Osteocyte (in vitro differentiated cells): ENCODE data around the gene EPHB1. TPM values are rescaled to one million over a fixed set of nuclear protein-coding genes. Genes with fewer than 3 reads are reported as not detected.

Source experiments
- DNase-seq: peaks from one replicate; pipeline ENCODE4 v3.0.0; 2021; ENCODE audit warnings: mixed read lengths; ENCODE audit not compliant: unreplicated experiment; ENCODE audit errors: extremely low spot score
- H3K27ac Mint-ChIP-seq: one replicate; pipeline ENCODE4 v1.8.0; 2021; ENCODE audit warnings: mild to moderate bottlenecking, mixed read lengths; ENCODE audit not compliant: unreplicated experiment
- H3K27me3 Mint-ChIP-seq: one replicate; pipeline ENCODE4 v1.8.0; 2021; ENCODE audit warnings: mixed read lengths; ENCODE audit not compliant: unreplicated experiment
- H3K36me3 Mint-ChIP-seq: one replicate; pipeline ENCODE4 v1.8.0; 2021; ENCODE audit warnings: mixed read lengths; ENCODE audit not compliant: unreplicated experiment
- H3K4me1 Mint-ChIP-seq: one replicate; pipeline ENCODE4 v1.8.0; 2021; ENCODE audit warnings: mixed read lengths; ENCODE audit not compliant: unreplicated experiment
- H3K4me3 Mint-ChIP-seq: one replicate; pipeline ENCODE4 v1.8.0; 2021; ENCODE audit warnings: mild to moderate bottlenecking, moderate library complexity, mixed read lengths; ENCODE audit not compliant: unreplicated experiment
- H3K9me3 Mint-ChIP-seq: one replicate; pipeline ENCODE4 v1.8.0; 2021; ENCODE audit warnings: mixed read lengths; ENCODE audit not compliant: unreplicated experiment
- total RNA-seq: library from RNA; stranded (reverse); gene quantifications from 2 replicates; pipeline ENCODE4 v1.2.1, GENCODE V29; 2021
- TF ChIP-seq, protein P1 (sequence below): fragments of 200-600 bp; sonication (generic); IDR thresholded peaks from 2 replicates; pipeline ENCODE4 v1.5.0; 2021; ENCODE audit warnings: antibody characterized with exemption, mild to moderate bottlenecking, moderate library complexity

EPHB1 gene
- total RNA-seq, 1 donor from 2014 or later: 0.75 TPM

DNA sequence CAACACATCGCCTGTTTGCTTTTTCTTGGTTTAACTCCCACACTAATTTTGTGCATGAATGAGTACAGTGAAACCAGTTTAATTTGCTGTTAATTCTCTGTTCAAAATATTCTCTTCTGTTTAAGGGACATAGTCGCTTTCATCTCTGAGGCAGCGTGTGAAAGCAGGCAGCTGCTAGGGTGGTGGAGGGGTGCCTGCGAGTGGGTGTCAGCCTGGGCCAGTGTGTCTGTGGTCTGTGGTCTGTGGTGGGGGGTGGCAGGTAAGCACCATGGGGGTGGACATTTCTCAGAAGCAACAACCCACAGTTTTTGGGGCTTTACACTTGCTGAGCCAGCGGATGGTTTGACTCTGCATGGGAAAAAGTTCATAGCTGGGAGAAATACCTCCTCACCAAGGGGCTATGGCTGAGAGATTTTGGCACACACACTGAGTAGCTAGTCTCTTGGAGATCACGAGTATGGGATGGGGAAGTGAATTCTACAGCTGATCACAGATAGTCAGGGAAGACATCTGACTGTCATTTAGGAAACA is 109.2 kb downstream of the EPHB1 start:
- no peaks in the 10 kb centered on the region for H3K27me3 Mint-ChIP-seq
- DNase-seq: no peak
- no peak overlapping the region for H3K4me3 Mint-ChIP-seq
- no peak overlapping the region for H3K27ac Mint-ChIP-seq
- TF ChIP-seq, protein P1, sequence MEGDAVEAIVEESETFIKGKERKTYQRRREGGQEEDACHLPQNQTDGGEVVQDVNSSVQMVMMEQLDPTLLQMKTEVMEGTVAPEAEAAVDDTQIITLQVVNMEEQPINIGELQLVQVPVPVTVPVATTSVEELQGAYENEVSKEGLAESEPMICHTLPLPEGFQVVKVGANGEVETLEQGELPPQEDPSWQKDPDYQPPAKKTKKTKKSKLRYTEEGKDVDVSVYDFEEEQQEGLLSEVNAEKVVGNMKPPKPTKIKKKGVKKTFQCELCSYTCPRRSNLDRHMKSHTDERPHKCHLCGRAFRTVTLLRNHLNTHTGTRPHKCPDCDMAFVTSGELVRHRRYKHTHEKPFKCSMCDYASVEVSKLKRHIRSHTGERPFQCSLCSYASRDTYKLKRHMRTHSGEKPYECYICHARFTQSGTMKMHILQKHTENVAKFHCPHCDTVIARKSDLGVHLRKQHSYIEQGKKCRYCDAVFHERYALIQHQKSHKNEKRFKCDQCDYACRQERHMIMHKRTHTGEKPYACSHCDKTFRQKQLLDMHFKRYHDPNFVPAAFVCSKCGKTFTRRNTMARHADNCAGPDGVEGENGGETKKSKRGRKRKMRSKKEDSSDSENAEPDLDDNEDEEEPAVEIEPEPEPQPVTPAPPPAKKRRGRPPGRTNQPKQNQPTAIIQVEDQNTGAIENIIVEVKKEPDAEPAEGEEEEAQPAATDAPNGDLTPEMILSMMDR: no peak
- H3K4me1 Mint-ChIP-seq: no peaks in the 10 kb centered on the region
- H3K9me3 Mint-ChIP-seq: no peaks in the 10 kb centered on the region
- H3K36me3 Mint-ChIP-seq: no peaks in the 10 kb centered on the region

DNA sequence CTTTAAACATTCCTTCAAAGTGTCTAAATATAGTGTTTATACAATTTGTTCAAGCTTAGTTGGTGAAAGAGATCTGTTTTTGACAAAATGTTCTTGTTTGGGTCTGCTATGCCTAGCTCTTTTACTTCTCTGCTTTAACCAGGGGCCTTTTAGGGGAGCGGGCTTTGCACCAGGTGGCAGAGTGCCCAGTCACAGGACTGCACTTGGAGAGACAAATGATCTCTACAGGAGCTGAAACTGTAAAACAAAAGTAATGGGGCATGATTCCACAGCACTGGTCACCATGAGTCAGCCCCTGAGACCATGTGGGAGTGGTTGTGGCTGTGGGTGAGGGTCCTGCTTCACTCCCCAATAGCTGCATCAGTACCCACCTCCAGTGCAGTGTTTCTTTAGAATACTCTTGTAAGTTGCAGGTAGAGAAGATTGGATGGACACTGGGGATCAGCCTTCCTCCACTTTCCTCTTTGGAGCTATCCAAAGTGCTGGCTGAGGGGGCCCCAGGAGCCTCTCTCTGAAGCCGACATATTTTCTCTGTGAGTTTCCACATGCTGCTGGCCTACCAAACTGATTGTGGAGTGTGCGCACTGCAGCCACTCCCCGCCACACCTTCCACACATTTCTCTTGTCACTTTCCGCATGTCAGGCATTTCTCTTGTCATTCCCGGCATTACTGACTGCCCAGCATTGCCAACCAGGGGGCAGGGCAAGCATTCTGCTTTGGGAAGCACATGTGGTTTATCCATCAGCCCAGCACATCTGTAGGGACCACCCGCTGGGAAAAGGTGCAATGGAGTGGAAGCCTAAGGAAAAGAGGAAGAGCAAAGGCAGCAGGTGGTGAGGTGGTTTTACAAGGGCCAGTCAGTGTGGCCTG is 110.0 kb downstream of the EPHB1 start:
- TF ChIP-seq, protein P1: no peak
- H3K27me3 Mint-ChIP-seq: no peaks in the 10 kb centered on the region
- no peak overlapping the region for H3K4me3 Mint-ChIP-seq
- no peak overlapping the region for H3K27ac Mint-ChIP-seq
- no peaks in the 10 kb centered on the region for H3K4me1 Mint-ChIP-seq
- DNase-seq: no peak
- H3K9me3 Mint-ChIP-seq: no peaks in the 10 kb centered on the region
- H3K36me3 Mint-ChIP-seq: no peaks in the 10 kb centered on the region

DNA sequence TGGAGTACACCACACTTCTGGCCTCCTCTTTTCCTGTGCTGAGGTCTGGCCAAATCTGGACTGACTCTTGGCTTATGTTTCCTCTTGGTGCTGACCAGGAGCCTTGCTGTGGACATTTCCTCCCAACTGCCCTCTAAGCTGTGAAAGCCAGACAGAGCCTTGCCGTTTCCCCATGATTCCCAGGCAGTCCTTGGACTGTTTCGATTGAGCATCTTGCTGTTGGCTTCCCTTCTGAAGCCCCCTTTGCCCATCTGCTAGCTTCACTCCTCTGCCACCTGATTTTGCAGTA is 110.5 kb downstream of the EPHB1 start:
- no peaks in the 10 kb centered on the region for H3K9me3 Mint-ChIP-seq

DNA sequence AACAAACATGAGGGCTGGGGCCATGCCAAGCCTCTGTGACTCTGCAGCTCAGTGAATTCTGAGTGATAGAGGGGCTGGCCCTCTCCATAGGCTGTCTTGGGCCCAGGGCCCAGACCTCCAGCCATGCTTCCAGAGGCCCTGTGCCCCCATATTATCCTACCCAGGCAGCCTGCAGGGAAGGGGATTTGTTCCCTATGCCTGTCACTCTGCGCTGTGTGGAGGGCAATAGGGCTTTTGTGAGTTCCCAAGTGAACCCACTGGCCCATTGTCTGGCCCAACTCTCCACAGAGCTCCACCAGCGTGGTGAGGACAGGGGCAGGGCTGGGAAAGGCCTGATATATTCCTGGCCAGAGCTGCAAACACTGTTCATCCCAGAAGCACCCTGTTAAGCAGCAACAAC is 113.2 kb downstream of the EPHB1 start:
- Mint-ChIP-seq H3K27ac (no peak overlapping the region), H3K4me1 (no peaks in the 10 kb centered on the region), H3K36me3 (no peaks in the 10 kb centered on the region), H3K9me3 (no peaks in the 10 kb centered on the region), H3K27me3 (no peaks in the 10 kb centered on the region), H3K4me3 (no peak overlapping the region)
- TF ChIP-seq, protein P1: no peak
- no peak for DNase-seq

More for the DNA sequence above, 110.5 kb downstream of the EPHB1 start:
- DNase-seq: no peak
- TF ChIP-seq, protein P1: no peak
- H3K4me3 Mint-ChIP-seq: no peak overlapping the region
- H3K27me3 Mint-ChIP-seq: no peaks in the 10 kb centered on the region
- H3K4me1 Mint-ChIP-seq: no peaks in the 10 kb centered on the region
- H3K36me3 Mint-ChIP-seq: no peaks in the 10 kb centered on the region
- H3K27ac Mint-ChIP-seq: no peak overlapping the region

DNA sequence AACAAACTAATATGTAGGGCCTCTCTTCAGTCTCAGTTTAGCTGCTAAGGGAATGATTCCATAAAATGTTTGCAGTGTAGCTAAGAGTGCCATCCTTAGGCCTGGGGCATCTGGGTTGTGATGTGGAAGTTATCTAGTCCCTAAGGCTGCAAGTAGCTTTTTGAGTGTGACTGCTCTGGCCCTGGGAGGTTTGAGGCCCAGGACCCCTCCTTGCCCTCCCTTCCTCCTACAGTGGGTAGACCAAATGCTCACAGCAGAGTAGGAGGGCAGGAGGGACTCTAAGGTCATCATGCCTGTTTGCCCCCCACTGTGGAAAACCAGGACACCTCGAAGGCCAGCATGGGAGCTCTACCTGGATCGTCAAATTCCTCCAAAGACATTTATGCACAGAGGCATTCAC is 115.0 kb downstream of the EPHB1 start:
- TF ChIP-seq, protein P1: no peak
- H3K4me1 Mint-ChIP-seq: no peaks in the 10 kb centered on the region
- DNase-seq: no peak
- H3K27ac Mint-ChIP-seq: no peak overlapping the region
- H3K9me3 Mint-ChIP-seq: no peaks in the 10 kb centered on the region
- no peaks in the 10 kb centered on the region for H3K36me3 Mint-ChIP-seq
- no peak overlapping the region for H3K4me3 Mint-ChIP-seq
- H3K27me3 Mint-ChIP-seq: no peaks in the 10 kb centered on the region
